ENCODE results near the gene SLC18A2.

SLC18A2 gene

GRCh38 chr10:117201826-117202225 lies 39.1 kb upstream of the SLC18A2 start:
- Histone ChIP-seq H3F3A (ENCODE audit: control insufficient read depth, insufficient read depth) (no peaks in the 10 kb centered on the region), H3K36me3 (ENCODE audit: control insufficient read depth, low read length) (no peaks in the 10 kb centered on the region), H3K9me2 (replicated peaks; ENCODE audit: control insufficient read depth, low read length) (no peaks in the 10 kb centered on the region), H3K27ac (ENCODE audit: low read depth, low read length) (no peak overlapping the region), H3K4me3 (ENCODE audit: low read length) (no peak overlapping the region), H3K27me3 (ENCODE audit: control insufficient read depth, low read length) (no peaks in the 10 kb centered on the region), H3K4me1 (ENCODE audit: control insufficient read depth, low read length) (no peaks in the 10 kb centered on the region), H4K20me1 (ENCODE audit: control insufficient read depth, insufficient read depth, low read depth, low read length) (no peaks in the 10 kb centered on the region), H3K4me2 (ENCODE audit: low read length) (no peak overlapping the region), H3K79me2 (ENCODE audit: control insufficient read depth, low read length) (no peaks in the 10 kb centered on the region), H3K9me3 (ENCODE audit: control insufficient read depth, insufficient read depth, low read length) (no peaks in the 10 kb centered on the region)
- no peak for TF ChIP-seq EZH2phosphoT487 (IDR thresholded peaks at IDR 0.05; ENCODE audit: borderline replicate concordance, low read length)
- TF ChIP-seq CTCF (IDR thresholded peaks at IDR 0.05; ENCODE audit: low read depth, low read length, poor library complexity, severe bottlenecking) = no peak

- Histone ChIP-seq H3K36me3 (ENCODE audit: control insufficient read depth, low read length) (no peaks in the 10 kb centered on the region), H3F3A (ENCODE audit: control insufficient read depth, insufficient read depth) (no peaks in the 10 kb centered on the region), H4K20me1 (ENCODE audit: control insufficient read depth, insufficient read depth, low read depth, low read length) (no peaks in the 10 kb centered on the region), H3K4me2 (ENCODE audit: low read length) (no peak overlapping the region), H3K4me1 (ENCODE audit: control insufficient read depth, low read length) (no peaks in the 10 kb centered on the region), H3K27ac (ENCODE audit: low read depth, low read length) (no peak overlapping the region), H3K27me3 (ENCODE audit: control insufficient read depth, low read length) (no peaks in the 10 kb centered on the region), H3K9me3 (ENCODE audit: control insufficient read depth, insufficient read depth, low read length) (no peaks in the 10 kb centered on the region), H3K79me2 (ENCODE audit: control insufficient read depth, low read length) (no peaks in the 10 kb centered on the region), H3K9me2 (replicated peaks; ENCODE audit: control insufficient read depth, low read length) (no peaks in the 10 kb centered on the region), H3K4me3 (ENCODE audit: low read length) (no peak overlapping the region)
- no peak for TF ChIP-seq CTCF (IDR thresholded peaks at IDR 0.05; ENCODE audit: low read depth, low read length, poor library complexity, severe bottlenecking)
- TF ChIP-seq EZH2phosphoT487 (IDR thresholded peaks at IDR 0.05; ENCODE audit: borderline replicate concordance, low read length) = no peak
Observed at GRCh38 chr10:117204316-117204715, 36.6 kb upstream of the SLC18A2 start.

GRCh38 chr10:117212176-117212575 lies 28.7 kb upstream of the SLC18A2 start:
- Histone ChIP-seq H3K27me3 (ENCODE audit: control insufficient read depth, low read length) (peaks cover 19% of the 10 kb centered on the region), H3K79me2 (ENCODE audit: control insufficient read depth, low read length) (no peaks in the 10 kb centered on the region), H3K36me3 (ENCODE audit: control insufficient read depth, low read length) (no peaks in the 10 kb centered on the region), H3K4me3 (ENCODE audit: low read length) (no peak overlapping the region), H3K4me2 (ENCODE audit: low read length) (no peak overlapping the region), H3K9me3 (ENCODE audit: control insufficient read depth, insufficient read depth, low read length) (no peaks in the 10 kb centered on the region), H3K27ac (ENCODE audit: low read depth, low read length) (no peak overlapping the region), H3F3A (ENCODE audit: control insufficient read depth, insufficient read depth) (no peaks in the 10 kb centered on the region), H3K9me2 (replicated peaks; ENCODE audit: control insufficient read depth, low read length) (no peaks in the 10 kb centered on the region), H4K20me1 (ENCODE audit: control insufficient read depth, insufficient read depth, low read depth, low read length) (no peaks in the 10 kb centered on the region), H3K4me1 (ENCODE audit: control insufficient read depth, low read length) (no peaks in the 10 kb centered on the region)
- TF ChIP-seq CTCF (IDR thresholded peaks at IDR 0.05; ENCODE audit: low read depth, low read length, poor library complexity, severe bottlenecking) (no peak), EZH2phosphoT487 (IDR thresholded peaks at IDR 0.05; ENCODE audit: borderline replicate concordance, low read length) (no peak)

- H3K27ac ChIP-seq (ENCODE audit: low read depth, low read length) = no peak overlapping the region
- no peaks in the 10 kb centered on the region for H3K36me3 ChIP-seq (ENCODE audit: control insufficient read depth, low read length)
- H3K9me2 ChIP-seq (replicated peaks; ENCODE audit: control insufficient read depth, low read length) = no peaks in the 10 kb centered on the region
- no peak overlapping the region for H3K4me3 ChIP-seq (ENCODE audit: low read length)
- no peaks in the 10 kb centered on the region for H4K20me1 ChIP-seq (ENCODE audit: control insufficient read depth, insufficient read depth, low read depth, low read length)
- TF ChIP-seq CTCF (IDR thresholded peaks at IDR 0.05; ENCODE audit: low read depth, low read length, poor library complexity, severe bottlenecking) = no peak
- no peak for TF ChIP-seq EZH2phosphoT487 (IDR thresholded peaks at IDR 0.05; ENCODE audit: borderline replicate concordance, low read length)
- no peaks in the 10 kb centered on the region for H3K79me2 ChIP-seq (ENCODE audit: control insufficient read depth, low read length)
- no peaks in the 10 kb centered on the region for H3K9me3 ChIP-seq (ENCODE audit: control insufficient read depth, insufficient read depth, low read length)
- H3K4me2 ChIP-seq (ENCODE audit: low read length) = no peak overlapping the region
- no peaks in the 10 kb centered on the region for H3F3A ChIP-seq (ENCODE audit: control insufficient read depth, insufficient read depth)
- peaks cover 19% of the 10 kb centered on the region for H3K27me3 ChIP-seq (ENCODE audit: control insufficient read depth, low read length)
- no peaks in the 10 kb centered on the region for H3K4me1 ChIP-seq (ENCODE audit: control insufficient read depth, low read length)
Observed at GRCh38 chr10:117214401-117214800, 26.5 kb upstream of the SLC18A2 start.
